AML-193 (cell line): ENCODE results near the gene FAM53B.
"Not testable (repeated sequence)": the region's sequence is repeated elsewhere in the genome, so short reads cannot be mapped to it uniquely, and the experiment has no call there.

Source experiments
- DNase-seq, 2 experiments: peaks; one replicate each; lab custom pipeline; 2025; lab: John Stamatoyannopoulos, UW

FAM53B gene

DNA sequence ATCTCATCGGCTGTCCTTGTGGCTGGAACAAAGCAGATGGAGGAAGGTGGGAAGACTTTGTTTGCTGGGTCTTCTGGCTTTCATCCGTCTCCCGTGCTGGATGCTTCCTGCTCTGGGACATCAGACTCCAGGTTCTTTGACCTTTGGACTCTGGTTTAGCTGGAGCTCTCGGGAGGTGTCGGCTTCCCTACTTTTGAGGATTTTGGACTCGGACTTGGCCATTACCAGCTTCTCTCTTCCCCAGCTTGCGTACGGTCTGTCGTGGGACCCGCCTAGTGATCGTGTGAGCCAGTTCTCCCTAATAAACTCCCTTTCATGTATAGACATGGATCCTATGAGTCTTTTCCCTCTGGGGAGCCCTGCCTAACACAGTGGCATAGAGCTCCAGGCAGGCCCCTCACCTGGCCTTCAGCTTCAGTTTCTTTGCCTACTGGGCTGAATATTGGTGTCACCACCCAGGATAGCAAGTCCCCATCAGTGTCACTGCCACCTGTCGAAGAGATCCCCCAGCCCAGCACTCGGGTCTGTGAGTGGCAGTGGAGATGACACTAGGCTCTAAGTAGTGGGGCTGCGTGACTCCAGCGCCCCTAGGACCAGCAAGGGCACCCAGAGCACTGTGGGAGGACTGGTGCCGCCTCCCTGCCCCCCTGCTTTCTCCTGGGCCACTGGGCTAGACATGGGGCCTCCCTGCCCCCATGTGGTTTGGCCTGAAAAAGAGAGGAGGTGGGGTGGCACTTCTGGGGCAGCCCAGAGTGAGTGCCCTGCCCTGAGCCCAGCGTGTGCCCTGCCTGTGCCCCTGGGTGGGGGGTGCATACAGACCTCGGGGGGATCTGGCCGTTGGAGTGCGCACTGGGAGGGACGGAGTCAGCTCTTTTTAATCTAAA, 147.0 kb downstream of the FAM53B start:
- no peak for DNase-seq

DNA sequence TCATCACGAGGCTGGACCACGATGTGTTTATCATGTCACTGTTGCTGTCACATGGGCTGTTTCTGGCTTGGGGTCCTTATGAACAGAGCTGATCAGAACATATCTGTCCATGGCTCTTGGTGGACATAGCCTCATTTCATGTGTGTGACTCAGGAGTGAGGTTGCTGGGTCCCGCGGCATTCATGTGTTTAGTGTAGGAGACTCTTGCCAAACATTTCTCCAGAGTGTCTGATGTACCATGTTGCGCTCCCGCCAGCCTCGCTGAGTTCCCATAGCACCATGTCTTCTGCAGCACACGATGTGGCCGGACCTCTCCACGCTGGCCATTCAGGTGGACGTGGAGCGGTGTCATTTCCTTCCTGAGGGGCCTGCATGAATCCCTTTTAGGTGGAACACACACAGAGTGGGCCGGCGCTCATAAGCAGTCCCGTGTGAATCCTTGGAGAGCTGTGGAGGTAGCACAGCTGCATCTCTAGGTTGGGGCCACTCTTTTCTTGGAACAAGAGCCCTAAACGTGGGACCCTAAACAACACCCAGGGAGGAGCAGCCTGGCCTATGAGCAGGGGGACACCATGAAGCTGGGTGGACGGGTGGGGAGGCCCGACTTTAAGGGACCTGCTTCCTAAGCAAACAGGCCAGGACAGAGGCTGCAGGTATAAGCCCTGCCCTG, 147.9 kb downstream of the FAM53B start:
- no peak for DNase-seq

DNA sequence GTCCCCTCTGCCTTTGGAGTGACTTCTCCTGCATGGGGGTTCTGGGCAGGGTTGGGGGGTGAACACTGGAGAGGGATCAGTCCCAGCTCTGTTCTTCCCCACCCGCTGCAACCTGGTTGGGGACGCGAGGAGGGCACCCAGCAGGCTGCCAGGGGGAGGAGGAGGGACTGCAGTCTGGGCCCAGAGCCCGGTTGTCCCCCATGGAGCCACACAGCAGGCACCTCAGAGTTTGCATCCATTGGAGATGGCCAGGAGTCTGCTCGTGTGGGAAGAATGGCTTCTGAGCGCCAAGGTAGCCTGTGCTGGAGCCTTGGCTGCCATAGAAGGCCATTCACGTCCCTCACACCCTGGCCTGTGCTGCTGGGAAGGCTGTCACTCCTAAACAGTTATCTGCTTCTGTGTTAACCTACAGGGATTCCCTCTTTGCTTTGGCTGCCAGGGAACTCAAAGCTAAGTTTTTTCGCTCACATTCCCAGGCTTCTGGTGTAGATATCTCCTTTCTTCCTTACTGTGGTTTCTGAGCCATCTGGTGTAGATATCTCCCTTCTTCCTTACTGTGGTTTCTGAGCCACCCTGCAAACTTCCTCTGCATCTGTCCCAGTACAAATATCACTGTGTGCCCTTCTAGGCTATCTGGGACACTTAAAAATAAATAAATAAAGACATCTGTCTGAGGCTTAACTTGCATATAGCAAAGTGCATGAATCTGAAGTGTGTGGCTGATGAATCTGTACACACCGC, 148.9 kb downstream of the FAM53B start:
- no peak for DNase-seq

GRCh38 chr10:124594240-124594639, 149.9 kb downstream of the FAM53B start:
- no peak for DNase-seq

DNA sequence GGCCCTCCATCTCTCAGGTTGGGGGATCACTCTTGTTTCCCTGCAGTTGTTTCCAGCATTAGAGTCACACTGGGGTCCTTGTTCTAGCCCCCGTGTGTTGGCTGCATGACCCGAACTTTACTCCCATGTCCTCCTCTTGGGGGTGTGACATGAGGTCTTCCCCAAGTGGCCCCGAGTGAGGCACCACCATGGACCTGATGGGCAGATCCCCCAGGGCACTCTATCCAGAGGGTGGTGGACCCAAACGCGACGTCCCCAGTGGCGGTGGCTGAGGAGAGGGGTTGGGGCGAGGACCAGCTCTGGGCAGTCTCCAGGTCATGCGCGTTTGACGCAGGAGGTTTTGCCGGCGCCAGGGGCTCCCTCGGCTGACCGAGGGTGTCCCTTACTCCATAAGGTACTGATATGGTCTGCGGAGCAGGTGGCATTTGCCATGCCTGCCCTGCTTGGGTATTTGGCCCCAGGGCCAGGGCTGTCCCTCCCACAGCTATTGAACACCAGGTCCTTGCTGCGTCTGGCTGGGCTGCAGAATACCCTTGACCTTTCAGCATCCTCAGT, 150.7 kb downstream of the FAM53B start:
- no peak for DNase-seq

DNA sequence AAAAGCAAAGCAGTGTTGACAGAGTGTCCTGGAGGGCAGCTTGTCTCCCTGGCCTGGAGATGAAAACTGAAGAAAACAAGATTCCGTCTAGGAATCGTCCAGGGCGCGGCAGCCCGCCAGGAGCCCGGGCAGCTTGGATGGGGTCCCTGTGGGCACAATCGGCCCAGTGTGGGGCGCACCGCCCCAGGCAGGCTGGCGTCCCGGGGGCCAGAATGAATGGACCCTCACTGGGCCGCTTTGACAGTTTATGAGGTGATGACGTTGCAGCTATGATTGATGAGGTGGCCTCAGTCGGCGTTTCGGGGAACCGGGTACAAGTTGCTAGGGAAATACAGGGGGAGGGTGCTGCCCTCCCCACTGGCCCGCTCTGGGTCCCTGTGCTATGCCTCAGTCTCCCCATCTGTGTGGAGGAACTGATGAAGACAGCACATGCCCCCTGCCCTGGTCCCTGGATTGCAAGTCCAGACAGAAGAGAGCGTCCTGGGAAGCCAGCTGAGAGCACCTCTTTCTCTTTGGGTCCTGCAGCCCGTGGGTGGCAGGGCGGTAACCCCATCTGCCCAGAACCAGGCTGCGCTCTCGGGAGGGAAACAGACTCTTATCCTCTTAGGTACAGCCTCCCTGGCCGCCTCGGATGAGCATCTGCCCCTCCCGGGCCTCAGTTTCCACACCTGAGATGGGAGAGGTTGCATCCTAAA, 151.3 kb downstream of the FAM53B start:
- no peak for DNase-seq

DNA sequence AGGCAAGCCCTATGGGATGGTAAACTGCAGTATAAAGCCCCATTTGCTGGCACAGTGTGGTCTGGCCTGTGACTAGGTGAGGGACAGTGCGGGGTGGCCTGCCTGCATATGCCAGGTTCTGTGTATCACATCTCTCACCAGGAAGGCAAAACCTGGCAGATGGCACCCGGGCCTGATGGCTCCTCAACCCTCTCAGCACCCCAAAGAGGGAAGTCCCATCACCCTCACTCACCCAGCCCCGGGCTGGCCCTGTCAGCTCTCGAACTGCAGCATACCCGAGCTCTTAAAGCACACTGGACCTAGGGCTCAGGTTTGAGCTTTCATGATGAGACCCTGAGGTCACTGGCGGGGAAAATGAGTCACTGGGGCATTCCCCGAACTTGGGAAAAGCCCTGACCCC, 152.1 kb downstream of the FAM53B start:
- DNase-seq, result no peak

DNA sequence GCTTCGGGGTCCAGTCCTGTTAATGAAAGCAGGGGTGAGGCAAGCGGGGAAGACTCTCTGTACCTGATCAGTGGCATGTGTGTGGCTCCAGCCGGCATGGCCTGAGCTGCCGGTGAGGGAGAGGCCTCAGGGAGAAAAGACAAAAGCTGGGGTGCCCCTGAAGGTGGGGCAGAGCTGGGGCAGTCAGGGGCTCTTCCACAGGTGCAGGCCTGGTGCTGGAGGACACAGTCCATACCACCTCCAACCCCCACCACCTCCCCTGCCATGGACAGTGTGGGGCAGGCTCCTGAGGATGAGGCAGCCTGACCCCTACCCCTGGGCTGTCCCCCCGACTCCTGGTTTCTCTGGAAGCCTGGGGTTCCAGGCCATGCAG, 153.1 kb downstream of the FAM53B start:
- no peak for DNase-seq

GRCh38 chr10:124590216-124591122, 153.7 kb downstream of the FAM53B start:
- DNase-seq, result no peak

DNA sequence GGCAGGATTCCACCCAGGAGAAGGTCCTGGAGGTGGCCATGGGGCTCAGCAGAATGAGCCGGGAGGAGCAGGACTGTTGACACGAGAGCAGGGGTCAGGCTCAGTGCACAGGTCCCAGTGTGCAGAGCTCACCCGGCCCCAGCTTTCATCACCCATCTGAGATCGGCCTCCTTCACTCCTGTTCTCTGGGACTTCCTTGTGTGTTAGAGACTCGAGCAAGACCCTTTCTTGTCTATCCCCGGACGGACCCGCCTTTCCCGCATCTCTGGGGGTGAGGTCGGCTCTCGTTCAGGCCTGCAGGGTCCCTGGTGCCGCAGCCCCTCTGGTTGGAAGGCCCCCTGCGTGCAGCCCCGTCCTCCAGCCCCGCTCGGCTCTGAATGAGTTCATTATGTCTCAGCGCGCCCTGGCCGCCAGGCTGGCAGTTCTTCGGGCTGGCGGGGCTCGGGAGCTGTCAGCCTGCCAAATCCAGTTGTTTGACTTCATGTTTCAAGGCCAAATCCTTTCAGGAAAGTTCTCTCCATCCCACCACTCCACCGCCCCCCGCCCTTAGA, 154.6 kb downstream of the FAM53B start:
- DNase-seq, result no peak

GRCh38 chr10:124588736-124589490, 155.3 kb downstream of the FAM53B start:
- DNase-seq, result no peak

DNA sequence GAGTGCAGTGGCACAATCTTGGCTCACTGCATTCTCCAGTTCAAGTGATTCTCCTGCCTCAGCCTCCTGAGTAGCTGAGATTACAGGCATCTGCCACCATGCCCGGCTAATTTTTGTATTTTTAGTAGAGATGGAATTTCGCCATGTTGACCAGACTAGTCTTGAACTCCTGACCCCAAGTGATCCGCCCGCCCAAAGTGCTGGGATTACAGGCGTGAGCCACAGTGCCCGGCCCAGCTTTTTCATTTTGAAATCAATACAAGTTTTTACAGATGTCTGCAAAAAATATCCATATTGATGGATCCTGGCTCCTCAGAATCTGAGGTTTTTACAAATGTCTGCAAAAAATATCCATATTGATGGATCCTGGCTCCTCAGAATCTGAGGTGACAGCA, 155.8 kb downstream of the FAM53B start:
- DNase-seq, result not testable (repeated sequence)

DNA sequence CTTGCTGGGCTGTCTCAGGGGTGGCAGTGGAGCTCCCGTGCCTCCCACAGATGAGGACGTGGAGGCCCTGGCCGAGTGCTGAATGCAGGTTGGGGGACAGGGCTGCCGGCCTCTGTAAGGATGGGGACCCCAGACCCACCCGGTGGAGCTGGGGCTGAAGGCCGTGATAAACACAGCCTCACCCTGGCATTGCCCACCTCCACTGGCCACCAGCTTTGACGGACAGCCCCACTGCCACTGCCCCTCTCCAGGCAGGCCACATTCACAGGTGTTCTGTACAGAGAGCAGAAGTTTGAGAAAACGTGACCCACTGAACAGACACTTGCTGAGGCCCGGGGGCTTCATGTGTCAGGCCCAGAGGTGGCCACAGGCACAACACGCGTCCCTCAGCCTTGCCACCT, 156.4 kb downstream of the FAM53B start:
- DNase-seq, result no peak

- DNase-seq, result no peak
Measured at GRCh38 chr10:124586142-124586541, 158.0 kb downstream of the FAM53B start.

DNA sequence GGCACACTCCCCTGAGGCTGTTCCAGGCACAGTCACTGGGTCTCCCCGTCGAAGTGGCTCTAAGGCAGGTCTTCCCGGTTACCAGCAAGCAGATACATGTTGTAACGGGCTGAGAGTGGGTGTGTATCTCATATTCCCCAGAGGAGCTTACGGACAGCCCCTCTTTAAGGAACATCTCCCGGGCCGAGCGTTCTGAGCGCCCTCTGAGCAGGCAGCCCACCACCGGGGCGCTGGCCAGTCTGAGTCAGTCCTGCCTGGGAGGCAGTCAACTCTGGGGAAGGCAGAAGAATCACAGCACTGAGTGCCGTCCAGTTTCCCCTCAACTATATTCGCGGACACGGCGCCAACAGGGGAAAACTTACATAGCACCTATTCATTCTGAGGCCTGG, 165.2 kb downstream of the FAM53B start:
- DNase-seq, result no peak

GRCh38 chr10:124578231-124579010, 165.8 kb downstream of the FAM53B start:
- DNase-seq, result no peak

DNA sequence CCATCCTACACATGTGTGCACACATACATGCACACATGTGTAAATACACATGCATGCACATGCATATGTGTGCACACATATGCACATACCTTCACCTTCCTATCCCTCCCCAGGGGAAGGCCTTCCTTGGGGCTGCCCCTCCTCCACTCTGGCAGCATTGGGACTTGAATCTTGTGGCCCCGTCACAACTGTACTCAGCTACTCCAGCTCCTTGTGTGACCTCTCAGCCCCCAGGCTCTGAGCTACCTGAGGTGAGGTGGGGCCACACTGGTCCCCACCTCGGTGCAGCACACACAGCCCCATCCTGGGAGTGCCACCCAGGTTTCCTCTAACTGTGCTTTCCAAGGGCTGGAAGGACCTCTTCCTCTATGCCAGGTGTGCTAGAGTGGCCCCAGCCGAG, 166.5 kb downstream of the FAM53B start:
- no peak for DNase-seq

GRCh38 chr10:124576526-124577420, 167.4 kb downstream of the FAM53B start:
- no peak for DNase-seq
